DOHH2 (cell line): ENCODE measurements around the gene LRP11.

ENCODE experiments used
- EZH2phosphoT487 ChIP-seq: fragments of 200-600 bp; sonication (generic); IDR thresholded peaks from 2 replicates; pipeline ENCODE4 v1.6.1; 2017; ENCODE audit warnings: borderline replicate concordance, mild to moderate bottlenecking, antibody characterized with exemption, low read length, moderate library complexity, mixed read lengths
- TF ChIP-seq, protein P1 (sequence below): fragments of 200-600 bp; sonication (generic); IDR thresholded peaks from one replicate; pipeline ENCODE4 v1.5.1; 2014; ENCODE audit warnings: antibody characterized with exemption, mild to moderate bottlenecking, low read depth, low read length; ENCODE audit not compliant: poor library complexity, severe bottlenecking

DNA sequence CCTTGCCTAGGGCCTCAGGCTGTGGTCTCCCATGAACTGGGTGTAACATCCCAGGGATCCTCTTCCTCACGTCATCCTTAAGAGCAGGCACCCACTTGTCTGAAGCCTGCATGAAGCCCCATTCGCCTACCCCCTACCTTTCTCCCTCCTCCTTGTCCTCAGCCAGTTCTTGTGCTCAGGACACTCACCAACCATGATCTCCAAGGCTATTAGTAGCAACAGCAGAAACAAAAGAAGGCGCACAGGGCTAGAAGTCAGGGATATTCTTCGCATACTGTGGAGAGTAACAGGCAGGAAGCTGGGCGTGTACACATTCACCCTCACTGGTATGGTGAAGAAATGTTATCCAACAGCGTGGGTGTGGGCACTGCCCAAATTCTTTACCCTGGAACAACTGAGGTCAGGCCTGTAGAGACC lies 26.5 kb upstream of the LRP11 start:
- TF ChIP-seq, protein P1, sequence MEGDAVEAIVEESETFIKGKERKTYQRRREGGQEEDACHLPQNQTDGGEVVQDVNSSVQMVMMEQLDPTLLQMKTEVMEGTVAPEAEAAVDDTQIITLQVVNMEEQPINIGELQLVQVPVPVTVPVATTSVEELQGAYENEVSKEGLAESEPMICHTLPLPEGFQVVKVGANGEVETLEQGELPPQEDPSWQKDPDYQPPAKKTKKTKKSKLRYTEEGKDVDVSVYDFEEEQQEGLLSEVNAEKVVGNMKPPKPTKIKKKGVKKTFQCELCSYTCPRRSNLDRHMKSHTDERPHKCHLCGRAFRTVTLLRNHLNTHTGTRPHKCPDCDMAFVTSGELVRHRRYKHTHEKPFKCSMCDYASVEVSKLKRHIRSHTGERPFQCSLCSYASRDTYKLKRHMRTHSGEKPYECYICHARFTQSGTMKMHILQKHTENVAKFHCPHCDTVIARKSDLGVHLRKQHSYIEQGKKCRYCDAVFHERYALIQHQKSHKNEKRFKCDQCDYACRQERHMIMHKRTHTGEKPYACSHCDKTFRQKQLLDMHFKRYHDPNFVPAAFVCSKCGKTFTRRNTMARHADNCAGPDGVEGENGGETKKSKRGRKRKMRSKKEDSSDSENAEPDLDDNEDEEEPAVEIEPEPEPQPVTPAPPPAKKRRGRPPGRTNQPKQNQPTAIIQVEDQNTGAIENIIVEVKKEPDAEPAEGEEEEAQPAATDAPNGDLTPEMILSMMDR: no peak
- no peak for TF ChIP-seq EZH2phosphoT487
